ENCODE measurements around the gene HPD. TPM values are rescaled to one million over a fixed set of nuclear protein-coding genes. Genes with fewer than 3 reads are reported as not detected.

HPD gene
- 1.2 to 1.5 TPM (median 1.4 TPM) in 5 replicates for total RNA-seq (2022; extraction: Qiagen RNA extraction; ENCODE audit: low read depth)

DNA sequence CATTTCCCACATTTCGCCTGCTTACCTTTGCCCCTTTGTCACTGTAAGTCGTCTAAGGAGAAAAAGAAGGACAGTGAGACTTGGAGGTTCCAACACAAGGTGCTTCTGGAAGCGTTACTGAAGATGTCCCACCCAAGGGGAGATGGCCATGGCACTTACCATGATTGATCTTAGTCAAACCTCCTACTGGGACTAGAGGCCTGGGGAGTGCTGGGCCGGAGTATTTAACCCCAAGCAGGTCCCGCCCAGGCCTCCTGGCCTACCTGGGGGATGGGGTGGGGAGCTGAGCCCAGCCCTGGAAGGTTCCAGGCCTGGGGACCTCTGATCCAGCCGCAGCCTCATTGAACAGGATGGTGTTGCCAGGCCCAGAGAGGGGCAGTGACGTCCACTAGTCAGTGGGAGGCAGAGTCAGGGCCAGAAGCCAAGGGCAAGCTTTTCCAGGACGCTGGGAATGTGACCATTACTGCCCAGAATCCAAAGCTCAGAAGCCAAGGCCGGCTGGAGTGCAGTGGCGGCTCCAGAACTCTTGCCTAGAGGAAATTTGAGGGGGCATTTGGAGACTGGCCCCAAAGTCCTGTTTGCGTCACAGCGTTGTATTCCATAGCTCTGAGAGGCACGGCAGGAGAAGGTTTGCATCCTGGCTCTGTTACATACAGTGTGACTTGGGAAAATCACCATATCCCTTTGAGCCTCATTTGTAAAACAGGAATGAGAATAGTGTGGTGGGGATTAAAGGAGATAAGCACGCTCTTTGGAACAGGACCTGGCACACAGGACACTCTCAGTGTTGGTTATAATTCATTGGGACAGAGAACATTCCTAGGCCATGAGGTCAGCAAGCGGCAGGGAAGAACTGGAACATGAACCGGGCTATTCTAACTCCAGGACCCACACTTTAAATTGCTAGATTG, at the start of gene HPD:
Gene HPD, minus strand, starts transcription at position 198 of the 911 bp plus-strand sequence. Its CDS starts 36 bp downstream, at position 162.

DNA sequence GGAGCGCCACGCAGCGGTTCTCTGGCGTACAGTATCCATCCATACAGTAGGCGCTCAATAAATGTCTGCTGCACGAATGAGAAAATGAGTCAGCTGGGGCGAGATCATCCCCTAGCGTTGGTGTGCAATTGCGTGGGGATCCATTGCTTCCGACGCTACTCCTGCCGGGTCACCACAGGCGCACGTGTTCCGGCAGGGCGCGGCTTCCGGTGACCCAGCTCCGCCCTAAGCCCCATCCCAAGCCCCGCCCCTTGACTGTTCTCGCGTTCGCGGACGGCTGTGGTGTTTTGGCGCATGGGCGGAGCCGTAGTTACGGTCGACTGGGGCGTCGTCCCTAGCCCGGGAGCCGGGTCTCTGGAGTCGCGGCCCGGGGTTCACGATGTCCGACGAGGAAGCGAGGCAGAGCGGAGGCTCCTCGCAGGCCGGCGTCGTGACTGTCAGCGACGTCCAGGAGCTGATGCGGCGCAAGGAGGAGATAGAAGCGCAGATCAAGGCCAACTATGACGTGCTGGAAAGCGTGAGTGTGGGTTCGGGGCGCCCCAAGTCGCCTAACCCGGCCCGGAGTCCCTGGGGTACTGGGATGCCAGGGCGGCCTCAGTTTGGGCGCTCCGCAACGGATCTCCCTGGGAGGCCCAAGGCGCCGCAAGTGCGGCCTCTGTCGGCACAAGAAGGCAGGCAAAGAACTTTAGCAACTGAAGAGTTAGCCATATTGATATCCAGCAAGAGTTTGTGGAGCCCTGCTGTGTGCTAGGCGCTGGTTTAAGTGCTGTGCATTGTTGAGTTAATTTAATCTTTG, 30.0 kb upstream of the HPD start, which contains the start of gene PSMD9:
Gene PSMD9, plus strand, starts transcription at position 313 of the 796 bp plus-strand sequence. Its CDS starts 67 bp downstream, at position 380.

DNA sequence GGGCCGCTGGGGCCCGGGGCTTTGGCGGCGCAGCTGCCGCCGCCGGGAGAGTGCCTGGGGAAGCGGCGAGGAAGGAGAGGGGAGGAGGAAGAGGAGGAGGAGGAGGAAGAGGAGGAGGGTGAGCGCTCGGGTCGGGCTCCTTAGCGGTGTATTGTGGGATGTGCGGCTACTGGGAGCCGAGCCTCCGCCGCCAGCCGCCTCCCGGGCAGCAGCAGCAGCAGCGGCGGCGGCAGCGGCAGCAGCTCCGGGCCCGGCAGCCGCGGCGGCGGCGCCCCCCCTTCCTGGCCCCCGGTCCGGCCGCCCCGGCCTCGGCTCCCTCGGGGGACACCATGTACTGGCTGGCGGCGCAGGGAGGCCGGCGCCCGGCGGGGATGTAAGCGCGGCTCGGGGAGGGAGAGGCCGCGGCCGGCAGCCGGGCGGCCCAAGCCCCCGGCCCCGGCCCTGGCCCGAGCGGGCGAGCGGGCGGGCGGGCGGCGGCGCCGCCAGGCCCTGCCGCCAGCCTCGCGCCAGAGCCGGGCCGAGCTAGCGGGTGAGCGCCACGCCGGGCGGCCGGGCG, 54.7 kb downstream of the HPD start, which contains the start of gene SETD1B:
Gene SETD1B, plus strand, starts transcription at position 149 of the 556 bp plus-strand sequence. CDS start 729 bp downstream, outside the sequence.

DNA sequence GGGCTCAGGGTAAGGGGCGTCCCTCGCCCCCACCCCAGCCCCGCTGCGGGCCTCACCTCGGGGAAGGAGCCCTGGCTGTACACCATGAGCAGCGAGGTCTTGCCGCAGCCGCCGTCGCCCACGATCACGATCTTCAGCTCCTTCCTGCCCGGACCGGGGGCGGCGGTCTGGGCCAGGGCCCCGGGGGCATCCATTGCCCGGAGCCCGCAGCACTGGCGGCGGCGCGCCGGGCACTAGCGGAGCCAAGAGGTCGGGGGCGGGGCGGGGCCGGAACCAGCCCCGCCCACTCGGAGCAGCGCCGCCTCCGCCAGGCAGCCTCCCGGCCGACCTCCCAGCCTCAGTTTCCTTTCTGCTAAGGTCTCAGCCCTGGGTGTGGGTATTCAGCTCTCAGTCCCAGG, 65.2 kb downstream of the HPD start, which contains the start of gene RHOF:
Gene RHOF, minus strand, starts transcription at position 249 of the 398 bp plus-strand sequence. Its CDS starts 55 bp downstream, at position 194.

Other genes with a start within 250 kb of the HPD start
- 29.8 to 46.7 TPM (median 42.9 TPM) in 5 replicates for gene ORAI1, start 232.3 kb downstream of the HPD start, total RNA-seq (2022; extraction: Qiagen RNA extraction; ENCODE audit: low read depth)
- gene MORN3, start 189.2 kb downstream of the HPD start, total RNA-seq (2022; extraction: Qiagen RNA extraction; ENCODE audit: low read depth), result 0.09 to 0.30 TPM (median 0.23 TPM) in 5 replicates
- gene TMEM120B, start 146.1 kb downstream of the HPD start, total RNA-seq (2022; extraction: Qiagen RNA extraction; ENCODE audit: low read depth), result 6.9 to 12.6 TPM (median 11.6 TPM) in 5 replicates
- gene RHOF, start 65.2 kb downstream of the HPD start, total RNA-seq (2022; extraction: Qiagen RNA extraction; ENCODE audit: low read depth), result 159 to 191 TPM (median 184 TPM) in 5 replicates
- gene SETD1B, start 54.9 kb downstream of the HPD start, total RNA-seq (2022; extraction: Qiagen RNA extraction; ENCODE audit: low read depth), result 13.3 to 17.8 TPM (median 15.8 TPM) in 5 replicates
- gene PSMD9, start 29.9 kb upstream of the HPD start, total RNA-seq (2022; extraction: Qiagen RNA extraction; ENCODE audit: low read depth), result 115 to 170 TPM (median 119 TPM) in 5 replicates
- 1.1 to 2.4 TPM (median 1.4 TPM) in 5 replicates for gene CFAP251, start 59.7 kb upstream of the HPD start, total RNA-seq (2022; extraction: Qiagen RNA extraction; ENCODE audit: low read depth)
- 11.3 to 14.5 TPM (median 11.7 TPM) in 5 replicates for gene BCL7A, start 163.0 kb upstream of the HPD start, total RNA-seq (2022; extraction: Qiagen RNA extraction; ENCODE audit: low read depth)
- 22.3 to 32.6 TPM (median 28.0 TPM) in 5 replicates for gene MLXIP, start 219.9 kb upstream of the HPD start, total RNA-seq (2022; extraction: Qiagen RNA extraction; ENCODE audit: low read depth)

Data from A549 treated with DMSO at 1 μM for 4 hours (cell line).